ENCODE data around the gene RPTOR. TPM values are rescaled to one million over a fixed set of nuclear protein-coding genes. Genes with fewer than 3 reads are reported as not detected.

RPTOR gene
- total RNA-seq, 1 experiment from 2014 or later: 19.8 TPM

- in situ Hi-C loops (cut with HindIII; ENCODE audit: low pct_unique_long_range_greater_than_20kb, low sequenced_read_pairs): no loop called here
- no peak for DNase-seq (ENCODE audit: low read depth)
These were observed 441.4 kb downstream of the RPTOR start for GRCh38 chr17:80986046-80986445.

GRCh38 chr17:80986816-80987475, 442.3 kb downstream of the RPTOR start:
- no peak for DNase-seq (ENCODE audit: low read depth)
- in situ Hi-C loops (cut with HindIII; ENCODE audit: low pct_unique_long_range_greater_than_20kb, low sequenced_read_pairs): no loop called here

GRCh38 chr17:80987941-80988461, 443.4 kb downstream of the RPTOR start:
- in situ Hi-C loops (cut with HindIII; ENCODE audit: low pct_unique_long_range_greater_than_20kb, low sequenced_read_pairs): no loop called here
- no peak for DNase-seq (ENCODE audit: low read depth)

- in situ Hi-C loops (cut with HindIII; ENCODE audit: low pct_unique_long_range_greater_than_20kb, low sequenced_read_pairs): no loop called here
- no peak for DNase-seq (ENCODE audit: low read depth)
These were observed 444.9 kb downstream of the RPTOR start for GRCh38 chr17:80989586-80989913.

GRCh38 chr17:80990921-80991644, 446.4 kb downstream of the RPTOR start:
- no peak for DNase-seq (ENCODE audit: low read depth)
- in situ Hi-C loops (cut with HindIII; ENCODE audit: low pct_unique_long_range_greater_than_20kb, low sequenced_read_pairs): no loop called here

GRCh38 chr17:80991645-80992076, 447.0 kb downstream of the RPTOR start, which contains the start of gene CHMP6:
Gene CHMP6 (plus strand): TSS chr17:80991841. CDS start chr17:80991919, 78 bp downstream.
- in situ Hi-C loops (cut with HindIII; ENCODE audit: low pct_unique_long_range_greater_than_20kb, low sequenced_read_pairs): no loop called here

GRCh38 chr17:80992077-80992947, 447.7 kb downstream of the RPTOR start:
- in situ Hi-C loops (cut with HindIII; ENCODE audit: low pct_unique_long_range_greater_than_20kb, low sequenced_read_pairs): no loop called here
- DNase-seq (ENCODE audit: low read depth): no peak

More at GRCh38 chr17:80991645-80992076, 447.0 kb downstream of the RPTOR start, which contains the start of gene CHMP6:
- DNase-seq (ENCODE audit: low read depth): peak; percentile 53

- no peak for DNase-seq (ENCODE audit: low read depth)
- in situ Hi-C loops (cut with HindIII; ENCODE audit: low pct_unique_long_range_greater_than_20kb, low sequenced_read_pairs): no loop called here
These were observed 448.4 kb downstream of the RPTOR start for GRCh38 chr17:80992948-80993624.

GRCh38 chr17:80995131-80995530, 450.5 kb downstream of the RPTOR start:
- in situ Hi-C loops (cut with HindIII; ENCODE audit: low pct_unique_long_range_greater_than_20kb, low sequenced_read_pairs): no loop called here
- DNase-seq (ENCODE audit: low read depth): no peak

GRCh38 chr17:80996422-80997305, 452.0 kb downstream of the RPTOR start:
- DNase-seq (ENCODE audit: low read depth): no peak
- in situ Hi-C loops (cut with HindIII; ENCODE audit: low pct_unique_long_range_greater_than_20kb, low sequenced_read_pairs): no loop called here

GRCh38 chr17:80997424-80998117, 452.9 kb downstream of the RPTOR start:
- in situ Hi-C loops (cut with HindIII; ENCODE audit: low pct_unique_long_range_greater_than_20kb, low sequenced_read_pairs): no loop called here

GRCh38 chr17:80998118-80998747, 453.6 kb downstream of the RPTOR start:
- no peak for DNase-seq (ENCODE audit: low read depth)
- in situ Hi-C loops (cut with HindIII; ENCODE audit: low pct_unique_long_range_greater_than_20kb, low sequenced_read_pairs): no loop called here

More at GRCh38 chr17:80997424-80998117, 452.9 kb downstream of the RPTOR start:
- DNase-seq (ENCODE audit: low read depth): no peak

GRCh38 chr17:80998748-80999535, 454.3 kb downstream of the RPTOR start:
- no peak for DNase-seq (ENCODE audit: low read depth)
- in situ Hi-C loops (cut with HindIII; ENCODE audit: low pct_unique_long_range_greater_than_20kb, low sequenced_read_pairs): no loop called here

GRCh38 chr17:80999536-81000333, 455.1 kb downstream of the RPTOR start:
- in situ Hi-C loops (cut with HindIII; ENCODE audit: low pct_unique_long_range_greater_than_20kb, low sequenced_read_pairs): no loop called here
- no peak for DNase-seq (ENCODE audit: low read depth)

- DNase-seq (ENCODE audit: low read depth): no peak
- in situ Hi-C loops (cut with HindIII; ENCODE audit: low pct_unique_long_range_greater_than_20kb, low sequenced_read_pairs): no loop called here
These were observed 455.6 kb downstream of the RPTOR start for GRCh38 chr17:81000334-81000630.
